Fibroblast of lung (primary cell): ENCODE results near the gene OR2A2.

ENCODE experiments used
- EZH2 ChIP-seq: IDR thresholded peaks from 2 replicates; pipeline ENCODE4 v1.5.1; 2012; ENCODE audit warnings: low read length, control low read depth, mild to moderate bottlenecking; ENCODE audit errors: missing control alignments
- TF ChIP-seq, protein P1 (sequence below), 2 donors: IDR thresholded peaks in 1 of 2; conservative IDR thresholded peaks in 1 of 2; 1 replicate in 1 of 2; 2 replicates in 1 of 2; pipeline ENCODE4 v1.5.1; 2011 to 2012; ENCODE audit warnings: low read length in 2 of 2, control low read depth in 1 of 2, inconsistent platforms in 1 of 2, low read depth in 1 of 2, mild to moderate bottlenecking in 1 of 2

DNA sequence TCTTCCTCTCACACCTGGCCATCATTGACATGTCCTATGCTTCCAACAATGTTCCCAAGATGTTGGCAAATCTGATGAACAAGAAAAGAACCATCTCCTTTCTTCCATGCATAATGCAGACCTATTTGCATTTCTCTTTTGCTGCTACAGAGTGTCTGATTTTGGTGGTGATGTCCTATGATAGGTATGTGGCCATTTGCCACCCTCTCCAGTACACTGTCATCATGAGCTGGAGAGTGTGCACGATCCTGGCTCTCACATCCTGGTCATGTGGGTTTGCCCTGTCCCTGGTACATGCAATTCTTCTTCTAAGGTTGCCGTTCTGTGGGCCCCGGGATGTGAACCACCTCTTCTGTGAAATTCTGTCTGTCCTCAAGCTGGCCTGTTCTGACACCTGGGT lies 32.8 kb downstream of the OR2A2 start:
- TF ChIP-seq, protein P1, sequence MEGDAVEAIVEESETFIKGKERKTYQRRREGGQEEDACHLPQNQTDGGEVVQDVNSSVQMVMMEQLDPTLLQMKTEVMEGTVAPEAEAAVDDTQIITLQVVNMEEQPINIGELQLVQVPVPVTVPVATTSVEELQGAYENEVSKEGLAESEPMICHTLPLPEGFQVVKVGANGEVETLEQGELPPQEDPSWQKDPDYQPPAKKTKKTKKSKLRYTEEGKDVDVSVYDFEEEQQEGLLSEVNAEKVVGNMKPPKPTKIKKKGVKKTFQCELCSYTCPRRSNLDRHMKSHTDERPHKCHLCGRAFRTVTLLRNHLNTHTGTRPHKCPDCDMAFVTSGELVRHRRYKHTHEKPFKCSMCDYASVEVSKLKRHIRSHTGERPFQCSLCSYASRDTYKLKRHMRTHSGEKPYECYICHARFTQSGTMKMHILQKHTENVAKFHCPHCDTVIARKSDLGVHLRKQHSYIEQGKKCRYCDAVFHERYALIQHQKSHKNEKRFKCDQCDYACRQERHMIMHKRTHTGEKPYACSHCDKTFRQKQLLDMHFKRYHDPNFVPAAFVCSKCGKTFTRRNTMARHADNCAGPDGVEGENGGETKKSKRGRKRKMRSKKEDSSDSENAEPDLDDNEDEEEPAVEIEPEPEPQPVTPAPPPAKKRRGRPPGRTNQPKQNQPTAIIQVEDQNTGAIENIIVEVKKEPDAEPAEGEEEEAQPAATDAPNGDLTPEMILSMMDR (conservative IDR thresholded peaks at IDR 0.05 in 1 of 2, IDR thresholded peaks at IDR 0.05 in 1 of 2; ENCODE audit: low read depth in 1 of 2, low read length in 2 of 2): no peak
- TF ChIP-seq EZH2: no peak
